ENCODE measurements around the gene SNX27. TPM values are rescaled to one million over a fixed set of nuclear protein-coding genes. Genes with fewer than 3 reads are reported as not detected.

SNX27 gene
- total RNA-seq, 1 experiment from 2014 or later, result 42.2 TPM

- no peaks in the 10 kb centered on the region for H3K9me3 ChIP-seq (ENCODE audit: control insufficient read depth in 1 of 2, insufficient read depth in 1 of 2, low read depth in 1 of 2, low read length in 2 of 2)
- DNase-seq (ENCODE audit: low read depth, low spot score), result no peak
- no peak for ATAC-seq
- 0 out of 4 replicates have a peak, but pooled peaks cover 0 to 2% of the 10 kb centered on the region in 2 experiments for H3K36me3 ChIP-seq (ENCODE audit: control insufficient read depth in 1 of 2, insufficient read depth in 2 of 2, low read length in 2 of 2)
- peaks cover 15 to 45% of the 10 kb centered on the region in 2 experiments; a peak in 3 of 4 replicates for H3K4me1 ChIP-seq (ENCODE audit: control insufficient read depth in 1 of 2, insufficient read depth in 2 of 2, low read length in 2 of 2)
- no peaks in the 10 kb centered on the region for H3K27me3 ChIP-seq (ENCODE audit: insufficient read depth, low read length)
- H3K4me2 ChIP-seq (ENCODE audit: low read length), result peak overlapping the region; percentile 17
- ChIA-PET RAD21 (ENCODE audit: low non-redundant PET in 1 of 2, low total read pairs in 2 of 2, uncharacterized antibody in 2 of 2, unreplicated experiment in 2 of 2) (no interaction called here), POLR2A (no interaction called here), CTCF (no interaction called here)
- no peak overlapping the region for H3K27ac ChIP-seq (ENCODE audit: low read depth, low read length)
- no peaks in the 10 kb centered on the region for H4K20me1 ChIP-seq (ENCODE audit: insufficient read depth)
- H3K9ac ChIP-seq (ENCODE audit: low read length), result no peak overlapping the region
- TF ChIP-seq CTCF (IDR thresholded peaks at IDR 0.05 in 2 of 3, conservative IDR thresholded peaks at IDR 0.05 in 1 of 3; ENCODE audit: borderline replicate concordance in 1 of 3, insufficient read depth in 1 of 3, low read depth in 2 of 3, low read length in 2 of 3), result no peak
- no peak for TF ChIP-seq ZBTB33 (IDR thresholded peaks at IDR 0.05; ENCODE audit: extremely low read depth, insufficient replicate concordance, low read length)
- no peak for TF ChIP-seq EZH2phosphoT487 (IDR thresholded peaks at IDR 0.05; ENCODE audit: borderline replicate concordance)
- TF ChIP-seq, protein P1, sequence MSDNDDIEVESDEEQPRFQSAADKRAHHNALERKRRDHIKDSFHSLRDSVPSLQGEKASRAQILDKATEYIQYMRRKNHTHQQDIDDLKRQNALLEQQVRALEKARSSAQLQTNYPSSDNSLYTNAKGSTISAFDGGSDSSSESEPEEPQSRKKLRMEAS (IDR thresholded peaks at IDR 0.05), result no peak
- TF ChIP-seq RAD21 (IDR thresholded peaks at IDR 0.05; ENCODE audit: low read depth), result no peak
- TF ChIP-seq EGR1 (IDR thresholded peaks at IDR 0.05; ENCODE audit: low read depth), result no peak
- no peak for TF ChIP-seq POLR2AphosphoS5 (IDR thresholded peaks at IDR 0.05; ENCODE audit: low read depth, low read length)
- TF ChIP-seq SIN3A (IDR thresholded peaks at IDR 0.05; ENCODE audit: low read depth), result no peak
- TF ChIP-seq TCF7L2 (IDR thresholded peaks at IDR 0.05; ENCODE audit: borderline replicate concordance, extremely low read depth, insufficient read depth, insufficient read length), result no peak
- BruUV-seq (replicated peaks), result no TSS peak
- H3K79me2 ChIP-seq (ENCODE audit: insufficient read depth, low read length), result peaks cover 72% of the 10 kb centered on the region
- intact Hi-C loops (cut with micrococcal nuclease), result no loop called here
- H3K9me2 ChIP-seq (ENCODE audit: insufficient read depth), result no peaks in the 10 kb centered on the region
- H3K4me3 ChIP-seq (replicated peaks in 1 of 2; ENCODE audit: low read depth in 1 of 2, low read length in 2 of 2), result no peak overlapping the region
- H2AFZ ChIP-seq (ENCODE audit: low read depth, low read length, poor library complexity, severe bottlenecking), result no peak overlapping the region
Observed at GRCh38 chr1:151615711-151616504, 4.1 kb downstream of the SNX27 start.

Data from HCT116 (cell line).